Neural crest cell (in vitro differentiated cells): Measurements from ENCODE around the gene S1PR2. TPM values are rescaled to one million over a fixed set of nuclear protein-coding genes. Genes with fewer than 3 reads are reported as not detected.

Experiments used
- DNase-seq: peaks from one replicate; pipeline ENCODE4 v3.0.0; 2021; ENCODE audit warnings: low read depth, mixed read lengths, low spot score
- H3K27ac Mint-ChIP-seq: one replicate; pipeline ENCODE4 v1.8.0; 2021; ENCODE audit warnings: mild to moderate bottlenecking, mixed read lengths; ENCODE audit not compliant: unreplicated experiment
- H3K27me3 Mint-ChIP-seq: 2 replicates; pipeline ENCODE4 v1.8.0; 2021; ENCODE audit warnings: low read depth, mild to moderate bottlenecking, mixed read lengths
- H3K36me3 Mint-ChIP-seq: 2 replicates; pipeline ENCODE4 v1.8.0; 2021; ENCODE audit warnings: low read depth, mild to moderate bottlenecking, mixed read lengths
- H3K4me1 Mint-ChIP-seq: 2 replicates; pipeline ENCODE4 v1.8.0; 2021; ENCODE audit warnings: mixed read lengths
- H3K4me3 Mint-ChIP-seq: one replicate; pipeline ENCODE4 v1.8.0; 2021; ENCODE audit warnings: mild to moderate bottlenecking, mixed read lengths
- H3K9me3 Mint-ChIP-seq: 2 replicates; pipeline ENCODE4 v1.8.0; 2021; ENCODE audit warnings: mixed read lengths
- long read RNA-seq: library from polyadenylated mRNA; unstranded; transcript quantifications from one replicate; pipeline ENCODE4 v2.0.0, GENCODE V29; 2020
- total RNA-seq: library from RNA; stranded (reverse); gene quantifications from 2 replicates; pipeline ENCODE4 v1.2.1, GENCODE V29; 2021
- TF ChIP-seq, protein P1 (sequence below): fragments of 200-600 bp; sonication (generic); conservative IDR thresholded peaks from 2 replicates; pipeline ENCODE4 v1.5.0; 2021; ENCODE audit warnings: antibody characterized with exemption, mild to moderate bottlenecking

Gene S1PR2, protein sequence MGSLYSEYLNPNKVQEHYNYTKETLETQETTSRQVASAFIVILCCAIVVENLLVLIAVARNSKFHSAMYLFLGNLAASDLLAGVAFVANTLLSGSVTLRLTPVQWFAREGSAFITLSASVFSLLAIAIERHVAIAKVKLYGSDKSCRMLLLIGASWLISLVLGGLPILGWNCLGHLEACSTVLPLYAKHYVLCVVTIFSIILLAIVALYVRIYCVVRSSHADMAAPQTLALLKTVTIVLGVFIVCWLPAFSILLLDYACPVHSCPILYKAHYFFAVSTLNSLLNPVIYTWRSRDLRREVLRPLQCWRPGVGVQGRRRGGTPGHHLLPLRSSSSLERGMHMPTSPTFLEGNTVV
- 24.8 and 26.3 TPM in 2 replicates for total RNA-seq
- long read RNA-seq, partial matches to known transcripts, result 0 of 3 reads
- long read RNA-seq, other reads (novel, unspliced or antisense), result 3 of 3 reads

DNA sequence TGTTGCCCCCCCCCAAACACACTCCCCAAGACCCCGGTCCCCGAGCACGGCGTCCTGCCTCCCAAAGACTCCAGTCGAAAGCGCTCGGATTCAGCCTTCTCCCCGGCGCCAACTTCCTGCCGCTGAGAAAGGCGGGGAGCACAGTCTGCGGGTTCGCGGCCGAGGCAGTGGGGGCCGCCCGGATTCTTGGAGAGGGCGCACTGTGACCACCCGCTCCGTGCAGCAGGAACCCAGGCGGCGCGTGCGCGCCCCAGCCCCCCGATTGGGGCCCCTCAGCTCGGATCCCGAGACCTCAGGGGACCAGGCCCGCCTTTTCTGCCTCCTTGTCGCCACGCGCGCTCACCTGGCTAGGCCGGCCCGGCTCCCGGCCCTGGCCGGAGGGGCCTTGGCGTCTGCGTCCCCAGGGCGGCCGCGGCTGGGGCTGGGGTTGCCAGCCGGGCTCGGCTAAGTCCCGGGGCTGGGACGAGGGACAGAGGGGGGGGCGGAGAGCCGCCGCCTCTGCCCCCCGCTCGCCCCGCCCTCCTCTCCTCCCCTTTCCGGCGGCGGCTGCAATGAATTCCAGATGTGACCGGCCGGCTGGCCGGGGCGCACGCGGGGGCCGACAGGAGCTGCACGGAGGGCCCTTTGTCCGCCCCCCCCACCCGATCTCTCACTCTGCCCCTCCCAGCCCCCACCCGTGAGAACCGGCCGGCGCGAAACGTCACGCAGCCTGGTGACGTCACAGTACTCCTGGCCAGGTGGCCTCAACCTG is at the start of gene S1PR2:
Gene S1PR2, minus strand, starts transcription at position 471 of the 751 bp plus-strand sequence. CDS start 6,426 bp downstream, outside the sequence.
- Mint-ChIP-seq H3K27ac (peak within 1 kb of the TSS; percentile 83), H3K36me3 (no peaks in the 10 kb centered on the region), H3K27me3 (peaks cover 2% of the 10 kb centered on the region), H3K4me1 (peaks cover 18% of the 10 kb centered on the region), H3K9me3 (no peaks in the 10 kb centered on the region), H3K4me3 (peak within 1 kb of the TSS; percentile 87)
- TF ChIP-seq, protein P1, sequence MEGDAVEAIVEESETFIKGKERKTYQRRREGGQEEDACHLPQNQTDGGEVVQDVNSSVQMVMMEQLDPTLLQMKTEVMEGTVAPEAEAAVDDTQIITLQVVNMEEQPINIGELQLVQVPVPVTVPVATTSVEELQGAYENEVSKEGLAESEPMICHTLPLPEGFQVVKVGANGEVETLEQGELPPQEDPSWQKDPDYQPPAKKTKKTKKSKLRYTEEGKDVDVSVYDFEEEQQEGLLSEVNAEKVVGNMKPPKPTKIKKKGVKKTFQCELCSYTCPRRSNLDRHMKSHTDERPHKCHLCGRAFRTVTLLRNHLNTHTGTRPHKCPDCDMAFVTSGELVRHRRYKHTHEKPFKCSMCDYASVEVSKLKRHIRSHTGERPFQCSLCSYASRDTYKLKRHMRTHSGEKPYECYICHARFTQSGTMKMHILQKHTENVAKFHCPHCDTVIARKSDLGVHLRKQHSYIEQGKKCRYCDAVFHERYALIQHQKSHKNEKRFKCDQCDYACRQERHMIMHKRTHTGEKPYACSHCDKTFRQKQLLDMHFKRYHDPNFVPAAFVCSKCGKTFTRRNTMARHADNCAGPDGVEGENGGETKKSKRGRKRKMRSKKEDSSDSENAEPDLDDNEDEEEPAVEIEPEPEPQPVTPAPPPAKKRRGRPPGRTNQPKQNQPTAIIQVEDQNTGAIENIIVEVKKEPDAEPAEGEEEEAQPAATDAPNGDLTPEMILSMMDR, result peak; percentile 16
- peak; percentile 75 for DNase-seq

DNA sequence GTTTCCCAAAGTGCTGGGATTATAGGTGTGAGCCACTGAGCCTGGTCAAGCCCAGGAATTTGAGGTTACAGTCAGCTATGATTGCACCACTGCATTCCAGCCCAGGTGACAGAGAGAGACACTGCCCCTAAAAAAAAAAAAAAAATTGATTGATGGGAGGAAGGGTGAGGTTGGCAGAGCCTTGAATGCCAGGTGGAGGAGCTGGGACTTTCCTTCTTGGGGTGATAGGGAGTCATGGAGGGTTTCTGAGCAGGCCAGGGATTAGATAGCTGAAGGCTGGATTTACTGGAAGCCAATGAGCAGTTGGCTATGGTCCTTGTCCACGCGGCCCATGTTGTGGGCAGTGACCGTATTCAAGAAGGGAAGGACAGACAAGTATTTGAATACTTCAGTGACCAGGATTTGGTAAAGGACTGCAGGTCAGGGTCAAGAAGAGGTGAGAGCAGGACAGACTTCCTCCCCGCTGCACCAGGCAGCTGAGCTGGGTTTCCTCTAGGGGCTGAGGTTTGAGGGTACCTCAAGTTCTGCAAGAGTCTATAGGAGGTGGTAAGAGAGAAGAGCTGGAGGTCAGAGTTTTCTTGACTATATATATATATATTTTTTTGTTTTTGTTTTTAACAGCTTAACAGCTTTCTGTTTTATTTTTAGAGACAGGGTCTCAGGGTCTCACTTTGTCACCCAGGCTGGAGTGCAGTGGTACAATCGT is 48.8 kb upstream of the S1PR2 start:
- Mint-ChIP-seq H3K27me3 (peaks cover 43% of the 10 kb centered on the region), H3K27ac (no peak overlapping the region), H3K4me3 (no peak overlapping the region), H3K9me3 (no peaks in the 10 kb centered on the region), H3K4me1 (no peaks in the 10 kb centered on the region), H3K36me3 (no peaks in the 10 kb centered on the region)
- DNase-seq, result no peak
- TF ChIP-seq, protein P1, result no peak

DNA sequence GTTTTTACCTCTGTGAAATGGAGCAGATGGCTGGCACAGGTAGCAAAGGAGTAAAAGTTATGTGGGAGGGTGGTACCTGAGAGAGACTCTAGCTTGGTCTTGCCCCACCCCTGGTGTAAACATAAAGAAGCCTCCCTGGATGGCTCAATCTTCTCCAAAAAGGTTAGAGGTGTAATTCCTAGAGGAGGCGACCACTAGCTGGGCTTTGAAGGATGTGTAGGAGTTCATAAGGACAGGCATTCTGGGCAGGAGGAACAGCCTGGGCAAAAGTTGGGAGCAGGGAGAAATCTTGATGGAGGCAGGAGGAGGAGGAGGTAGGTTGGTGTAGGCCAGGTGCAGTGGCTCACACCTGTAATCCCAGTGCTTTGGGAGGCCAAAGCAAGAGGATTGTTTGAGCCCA is 47.8 kb upstream of the S1PR2 start:
- TF ChIP-seq, protein P1, result no peak
- H3K9me3 Mint-ChIP-seq, result no peaks in the 10 kb centered on the region
- no peak for DNase-seq
- no peak overlapping the region for H3K4me3 Mint-ChIP-seq
- H3K36me3 Mint-ChIP-seq, result no peaks in the 10 kb centered on the region
- H3K27me3 Mint-ChIP-seq, result peaks cover 42% of the 10 kb centered on the region
- H3K27ac Mint-ChIP-seq, result no peak overlapping the region
- no peaks in the 10 kb centered on the region for H3K4me1 Mint-ChIP-seq

DNA sequence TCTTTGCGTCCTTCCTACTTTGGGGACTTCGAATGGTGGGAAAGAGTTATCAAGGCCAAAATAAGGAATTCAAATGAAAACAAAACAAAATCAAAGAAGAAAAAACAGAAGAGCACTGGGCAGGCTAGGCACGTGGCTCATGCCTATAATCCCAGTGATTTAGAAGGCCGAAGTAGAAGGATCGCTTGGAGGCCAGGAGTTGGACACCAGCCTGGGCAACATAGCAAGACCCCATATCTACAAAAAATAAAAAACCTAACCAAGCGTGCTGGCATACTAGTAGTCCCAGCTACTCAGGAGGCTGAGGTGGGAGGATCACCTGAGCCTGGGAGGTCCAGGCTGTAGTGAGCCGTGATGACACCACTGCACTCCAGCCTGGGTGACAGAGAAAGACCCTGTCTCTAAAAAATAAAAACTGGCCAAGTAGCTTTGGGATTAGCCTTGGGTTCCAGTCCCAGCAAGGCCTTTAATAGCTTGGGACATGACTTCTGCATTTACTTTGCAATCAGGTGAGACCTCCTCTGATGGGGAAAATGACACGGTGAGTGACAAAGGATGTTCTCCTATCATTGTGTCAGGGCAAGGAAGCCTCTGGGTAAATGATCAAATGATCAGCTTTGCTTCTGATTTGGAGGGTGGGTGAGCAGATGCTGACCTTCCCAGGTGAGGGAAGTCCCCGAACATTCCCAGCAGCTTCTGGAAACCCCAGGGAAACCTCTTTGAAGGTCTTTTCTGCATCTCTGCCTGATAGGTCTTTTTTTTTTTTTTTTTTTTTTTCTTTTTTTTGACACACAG is 46.9 kb upstream of the S1PR2 start:
- no peaks in the 10 kb centered on the region for H3K9me3 Mint-ChIP-seq
- H3K27ac Mint-ChIP-seq, result peak overlapping the region; percentile 6
- no peak overlapping the region for H3K4me3 Mint-ChIP-seq
- H3K4me1 Mint-ChIP-seq, result no peaks in the 10 kb centered on the region
- H3K36me3 Mint-ChIP-seq, result no peaks in the 10 kb centered on the region
- TF ChIP-seq, protein P1, result no peak
- no peak for DNase-seq
- H3K27me3 Mint-ChIP-seq, result peaks cover 38% of the 10 kb centered on the region

DNA sequence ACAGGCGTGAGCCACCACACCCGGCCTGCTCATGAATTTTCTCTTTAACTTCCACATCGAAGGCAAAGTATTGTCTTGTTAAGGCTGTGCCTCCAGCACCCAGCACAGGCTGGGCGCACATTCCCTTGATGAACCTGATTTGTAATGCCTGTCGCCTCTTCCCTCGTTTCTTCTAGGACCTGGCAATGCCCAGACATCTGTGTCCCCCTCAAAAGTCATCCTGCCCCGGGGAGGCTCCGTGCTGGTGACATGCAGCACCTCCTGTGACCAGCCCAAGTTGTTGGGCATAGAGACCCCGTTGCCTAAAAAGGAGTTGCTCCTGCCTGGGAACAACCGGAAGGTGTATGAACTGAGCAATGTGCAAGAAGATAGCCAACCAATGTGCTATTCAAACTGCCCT is 43.5 kb upstream of the S1PR2 start:
- Mint-ChIP-seq H3K27ac (no peak overlapping the region), H3K27me3 (peaks cover 63% of the 10 kb centered on the region), H3K9me3 (no peaks in the 10 kb centered on the region)

More for the DNA sequence above, 43.5 kb upstream of the S1PR2 start:
- no peaks in the 10 kb centered on the region for H3K4me1 Mint-ChIP-seq
- no peaks in the 10 kb centered on the region for H3K36me3 Mint-ChIP-seq
- no peak for DNase-seq
- TF ChIP-seq, protein P1, result no peak
- no peak overlapping the region for H3K4me3 Mint-ChIP-seq
